ENCODE data around the gene EHBP1.

DNA sequence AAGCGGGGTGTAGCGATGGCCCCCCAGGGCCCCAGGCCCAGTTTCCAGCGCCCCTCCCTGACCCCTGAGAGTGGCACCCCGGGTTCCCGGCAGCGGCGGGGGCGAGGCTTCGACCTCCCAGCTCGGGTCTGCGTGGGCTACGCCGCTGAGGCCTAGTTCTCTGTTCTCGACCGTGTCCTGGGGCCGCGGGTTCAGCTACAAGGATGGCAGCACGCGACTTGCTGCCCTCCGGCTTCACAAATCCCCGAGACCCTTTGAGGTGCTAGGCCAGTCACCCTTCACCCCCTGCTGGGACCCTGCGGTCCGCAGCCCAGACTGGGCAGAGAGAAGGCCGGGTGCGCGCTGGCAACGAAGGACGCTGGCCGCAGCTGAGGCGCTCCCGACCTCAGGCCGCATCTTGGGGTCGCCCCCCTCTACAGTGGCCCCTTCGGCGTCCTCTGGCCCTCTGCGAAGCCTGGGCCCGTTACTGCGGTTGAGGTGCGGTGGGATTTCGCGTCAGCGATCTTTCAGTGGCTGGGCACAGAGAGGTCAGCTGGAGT, 346.4 kb downstream of the EHBP1 start:
- TF ChIP-seq, protein P1, sequence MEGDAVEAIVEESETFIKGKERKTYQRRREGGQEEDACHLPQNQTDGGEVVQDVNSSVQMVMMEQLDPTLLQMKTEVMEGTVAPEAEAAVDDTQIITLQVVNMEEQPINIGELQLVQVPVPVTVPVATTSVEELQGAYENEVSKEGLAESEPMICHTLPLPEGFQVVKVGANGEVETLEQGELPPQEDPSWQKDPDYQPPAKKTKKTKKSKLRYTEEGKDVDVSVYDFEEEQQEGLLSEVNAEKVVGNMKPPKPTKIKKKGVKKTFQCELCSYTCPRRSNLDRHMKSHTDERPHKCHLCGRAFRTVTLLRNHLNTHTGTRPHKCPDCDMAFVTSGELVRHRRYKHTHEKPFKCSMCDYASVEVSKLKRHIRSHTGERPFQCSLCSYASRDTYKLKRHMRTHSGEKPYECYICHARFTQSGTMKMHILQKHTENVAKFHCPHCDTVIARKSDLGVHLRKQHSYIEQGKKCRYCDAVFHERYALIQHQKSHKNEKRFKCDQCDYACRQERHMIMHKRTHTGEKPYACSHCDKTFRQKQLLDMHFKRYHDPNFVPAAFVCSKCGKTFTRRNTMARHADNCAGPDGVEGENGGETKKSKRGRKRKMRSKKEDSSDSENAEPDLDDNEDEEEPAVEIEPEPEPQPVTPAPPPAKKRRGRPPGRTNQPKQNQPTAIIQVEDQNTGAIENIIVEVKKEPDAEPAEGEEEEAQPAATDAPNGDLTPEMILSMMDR (IDR thresholded peaks at IDR 0.05): no peak
- TF ChIP-seq, protein P2, sequence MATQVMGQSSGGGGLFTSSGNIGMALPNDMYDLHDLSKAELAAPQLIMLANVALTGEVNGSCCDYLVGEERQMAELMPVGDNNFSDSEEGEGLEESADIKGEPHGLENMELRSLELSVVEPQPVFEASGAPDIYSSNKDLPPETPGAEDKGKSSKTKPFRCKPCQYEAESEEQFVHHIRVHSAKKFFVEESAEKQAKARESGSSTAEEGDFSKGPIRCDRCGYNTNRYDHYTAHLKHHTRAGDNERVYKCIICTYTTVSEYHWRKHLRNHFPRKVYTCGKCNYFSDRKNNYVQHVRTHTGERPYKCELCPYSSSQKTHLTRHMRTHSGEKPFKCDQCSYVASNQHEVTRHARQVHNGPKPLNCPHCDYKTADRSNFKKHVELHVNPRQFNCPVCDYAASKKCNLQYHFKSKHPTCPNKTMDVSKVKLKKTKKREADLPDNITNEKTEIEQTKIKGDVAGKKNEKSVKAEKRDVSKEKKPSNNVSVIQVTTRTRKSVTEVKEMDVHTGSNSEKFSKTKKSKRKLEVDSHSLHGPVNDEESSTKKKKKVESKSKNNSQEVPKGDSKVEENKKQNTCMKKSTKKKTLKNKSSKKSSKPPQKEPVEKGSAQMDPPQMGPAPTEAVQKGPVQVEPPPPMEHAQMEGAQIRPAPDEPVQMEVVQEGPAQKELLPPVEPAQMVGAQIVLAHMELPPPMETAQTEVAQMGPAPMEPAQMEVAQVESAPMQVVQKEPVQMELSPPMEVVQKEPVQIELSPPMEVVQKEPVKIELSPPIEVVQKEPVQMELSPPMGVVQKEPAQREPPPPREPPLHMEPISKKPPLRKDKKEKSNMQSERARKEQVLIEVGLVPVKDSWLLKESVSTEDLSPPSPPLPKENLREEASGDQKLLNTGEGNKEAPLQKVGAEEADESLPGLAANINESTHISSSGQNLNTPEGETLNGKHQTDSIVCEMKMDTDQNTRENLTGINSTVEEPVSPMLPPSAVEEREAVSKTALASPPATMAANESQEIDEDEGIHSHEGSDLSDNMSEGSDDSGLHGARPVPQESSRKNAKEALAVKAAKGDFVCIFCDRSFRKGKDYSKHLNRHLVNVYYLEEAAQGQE (IDR thresholded peaks at IDR 0.05; ENCODE audit: low read depth, low read length): no peak
- TF ChIP-seq SMC3 (IDR thresholded peaks at IDR 0.05; ENCODE audit: low read depth, low read length): no peak
- TF ChIP-seq, protein P3, sequence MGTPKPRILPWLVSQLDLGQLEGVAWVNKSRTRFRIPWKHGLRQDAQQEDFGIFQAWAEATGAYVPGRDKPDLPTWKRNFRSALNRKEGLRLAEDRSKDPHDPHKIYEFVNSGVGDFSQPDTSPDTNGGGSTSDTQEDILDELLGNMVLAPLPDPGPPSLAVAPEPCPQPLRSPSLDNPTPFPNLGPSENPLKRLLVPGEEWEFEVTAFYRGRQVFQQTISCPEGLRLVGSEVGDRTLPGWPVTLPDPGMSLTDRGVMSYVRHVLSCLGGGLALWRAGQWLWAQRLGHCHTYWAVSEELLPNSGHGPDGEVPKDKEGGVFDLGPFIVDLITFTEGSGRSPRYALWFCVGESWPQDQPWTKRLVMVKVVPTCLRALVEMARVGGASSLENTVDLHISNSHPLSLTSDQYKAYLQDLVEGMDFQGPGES (IDR thresholded peaks at IDR 0.05; ENCODE audit: low read depth, low read length): no peak
- TF ChIP-seq RXRA (IDR thresholded peaks at IDR 0.05; ENCODE audit: borderline replicate concordance, low read depth): no peak
- TF ChIP-seq EP300 (IDR thresholded peaks at IDR 0.05; ENCODE audit: borderline replicate concordance in 1 of 2, low read depth in 1 of 2, low read length in 1 of 2): no peak
- no peak for TF ChIP-seq JUND (IDR thresholded peaks at IDR 0.05)
- TF ChIP-seq GABPA (IDR thresholded peaks at IDR 0.05; ENCODE audit: low read depth): no peak
- TF ChIP-seq FOXM1 (IDR thresholded peaks at IDR 0.05; ENCODE audit: low read depth): no peak
